Neutrophil (primary cell): ENCODE data around the gene SH3BGRL2.
"Not testable (repeated sequence)": the region's sequence is repeated elsewhere in the genome, so short reads cannot be mapped to it uniquely, and the experiment has no call there.

ENCODE experiments used
- H3K27ac ChIP-seq: fragments of 200-600 bp; sonication (generic); 2 replicates; pipeline ENCODE4 v1.5.1; 2016; ENCODE audit warnings: mild to moderate bottlenecking, moderate library complexity
- H3K27me3 ChIP-seq: fragments of 200-600 bp; sonication (generic); 2 replicates; pipeline ENCODE4 v1.6.0; 2016; ENCODE audit warnings: mild to moderate bottlenecking
- H3K36me3 ChIP-seq: fragments of 200-600 bp; sonication (generic); 2 replicates; pipeline ENCODE4 v1.5.1; 2017
- H3K4me1 ChIP-seq, 2 experiments: fragments of 200-600 bp in 1 of 2; sonication (generic) in 1 of 2; 1 replicate in 1 of 2; 2 replicates in 1 of 2; pipeline versions ENCODE4 v1.5.1 to v1.6.1; 2013 to 2016; ENCODE audit warnings: low read depth in 1 of 2, low read length in 1 of 2, mild to moderate bottlenecking in 1 of 2, moderate library complexity in 1 of 2; ENCODE audit not compliant: control insufficient read depth in 1 of 2, insufficient read depth in 1 of 2
- H3K4me3 ChIP-seq, 2 experiments: fragments of 200-600 bp in 1 of 2; sonication (generic) in 1 of 2; 1 replicate in 1 of 2; 2 replicates in 1 of 2; pipeline ENCODE4 v1.5.1; 2013 to 2016; ENCODE audit warnings: low read depth in 1 of 2, low read length in 1 of 2, mild to moderate bottlenecking in 1 of 2, moderate library complexity in 1 of 2
- H3K9me3 ChIP-seq: fragments of 200-600 bp; sonication (generic); 2 replicates; pipeline ENCODE4 v1.5.1; 2016
- CTCF ChIP-seq: fragments of 200-600 bp; sonication (generic); IDR thresholded peaks from 2 replicates; pipeline ENCODE4 v1.5.1; 2016; ENCODE audit warnings: antibody characterized with exemption

The SH3BGRL2 gene

DNA sequence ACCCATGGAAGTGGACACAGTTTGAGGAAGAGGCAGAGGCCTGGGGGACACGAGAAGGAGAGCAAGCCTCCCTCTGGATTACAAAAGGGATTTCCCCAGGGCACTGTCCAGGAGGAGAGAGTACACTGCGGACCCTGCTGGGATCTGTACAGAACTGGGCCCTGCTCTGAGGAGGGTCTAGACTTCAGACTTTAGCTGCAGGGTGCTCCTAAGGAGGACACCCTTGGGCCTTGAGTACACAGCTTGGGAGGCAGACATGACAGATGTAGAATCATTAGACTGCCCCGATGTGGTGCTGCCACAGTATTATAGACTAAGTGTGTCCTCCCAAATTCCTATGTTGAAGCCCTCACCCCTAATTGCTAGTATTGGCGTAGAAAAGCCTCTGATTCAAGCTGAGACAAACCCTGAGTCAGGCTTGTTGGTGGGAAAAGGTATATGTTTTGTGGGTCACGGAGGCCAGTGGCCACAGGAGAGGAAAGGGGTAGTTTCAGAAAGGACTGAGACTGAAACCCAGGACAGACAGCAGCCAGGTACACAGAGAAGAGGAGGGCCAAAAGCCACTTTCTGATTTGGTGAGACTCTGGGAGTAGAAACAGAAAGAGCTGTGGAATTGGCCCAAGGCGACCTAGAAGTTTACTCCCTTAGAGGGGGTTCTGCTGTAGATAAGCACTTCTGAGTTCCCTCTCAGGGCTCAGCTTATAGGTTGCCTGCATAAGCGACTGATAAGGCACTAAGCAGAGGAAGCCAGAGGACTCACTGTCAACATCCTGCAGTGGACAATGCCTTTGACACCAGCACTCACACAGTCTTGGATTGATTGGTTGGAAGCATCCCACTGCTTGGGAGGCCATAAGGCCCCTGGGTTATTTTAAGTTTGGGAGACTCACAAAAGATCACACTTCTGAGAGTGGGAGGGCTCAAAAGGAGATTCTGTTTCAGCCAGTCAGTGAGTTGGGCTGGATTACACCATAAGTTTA lies 16.5 kb upstream of the SH3BGRL2 start:
- Histone ChIP-seq H3K4me3 (no peak overlapping the region), H3K9me3 (no peaks in the 10 kb centered on the region), H3K27me3 (no peaks in the 10 kb centered on the region), H3K36me3 (no peaks in the 10 kb centered on the region), H3K27ac (no peak overlapping the region), H3K4me1 (no peaks in the 10 kb centered on the region)
- TF ChIP-seq CTCF = no peak

GRCh38 chr6:79617518-79617941 lies 13.6 kb upstream of the SH3BGRL2 start:
- Histone ChIP-seq H3K9me3 (no peaks in the 10 kb centered on the region), H3K4me1 (no peaks in the 10 kb centered on the region), H3K4me3 (no peak overlapping the region), H3K36me3 (no peaks in the 10 kb centered on the region), H3K27ac (no peak overlapping the region), H3K27me3 (no peaks in the 10 kb centered on the region)
- TF ChIP-seq CTCF = no peak

DNA sequence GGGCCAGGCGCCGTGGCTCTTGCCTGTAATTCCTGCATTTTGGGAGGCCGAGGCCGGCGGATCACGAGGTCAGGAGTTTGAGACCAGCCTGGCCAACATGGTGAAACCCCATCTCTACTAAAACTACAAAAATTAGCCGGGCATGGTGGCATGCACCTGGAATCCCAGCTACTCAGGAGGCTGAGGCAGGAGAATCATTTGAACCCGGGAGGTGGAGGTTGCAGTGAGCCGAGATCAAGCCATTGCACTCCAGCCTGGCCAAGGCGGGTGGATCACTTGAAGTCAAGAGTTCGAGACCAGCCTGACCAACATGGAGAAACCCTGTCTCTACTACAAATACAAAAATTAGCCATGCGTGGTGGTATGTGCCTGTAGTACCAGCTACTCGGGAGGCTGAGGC lies 12.7 kb upstream of the SH3BGRL2 start:
- H3K4me1 ChIP-seq, H3K27me3 ChIP-seq, H3K27ac ChIP-seq: not testable (repeated sequence)

DNA sequence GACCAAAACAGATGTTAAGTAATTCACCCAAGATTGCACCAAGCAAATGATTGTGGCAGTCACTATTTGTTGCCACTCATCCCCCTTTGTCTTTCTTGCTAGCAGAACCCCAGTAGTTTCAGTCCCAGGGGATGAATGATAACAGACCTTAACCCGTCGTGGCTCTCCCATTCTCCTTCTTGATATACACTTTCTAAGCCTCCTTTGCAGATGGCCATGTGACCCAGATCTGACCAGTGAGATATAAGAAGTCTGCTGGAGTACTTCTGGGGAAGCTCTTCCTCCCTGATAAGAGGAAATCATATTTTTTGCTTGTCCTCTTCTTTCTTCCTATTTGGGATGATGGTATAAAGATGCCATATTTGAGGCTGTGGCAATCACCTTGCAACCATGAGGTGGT lies 9.6 kb upstream of the SH3BGRL2 start:
- Histone ChIP-seq H3K27me3 (no peaks in the 10 kb centered on the region), H3K4me3 (no peak overlapping the region), H3K36me3 (no peaks in the 10 kb centered on the region), H3K4me1 (no peaks in the 10 kb centered on the region), H3K9me3 (no peaks in the 10 kb centered on the region), H3K27ac (no peak overlapping the region)
- TF ChIP-seq CTCF = no peak

More for the DNA sequence above, 12.7 kb upstream of the SH3BGRL2 start:
- not testable (repeated sequence) for H3K36me3 ChIP-seq, H3K9me3 ChIP-seq, H3K4me3 ChIP-seq

DNA sequence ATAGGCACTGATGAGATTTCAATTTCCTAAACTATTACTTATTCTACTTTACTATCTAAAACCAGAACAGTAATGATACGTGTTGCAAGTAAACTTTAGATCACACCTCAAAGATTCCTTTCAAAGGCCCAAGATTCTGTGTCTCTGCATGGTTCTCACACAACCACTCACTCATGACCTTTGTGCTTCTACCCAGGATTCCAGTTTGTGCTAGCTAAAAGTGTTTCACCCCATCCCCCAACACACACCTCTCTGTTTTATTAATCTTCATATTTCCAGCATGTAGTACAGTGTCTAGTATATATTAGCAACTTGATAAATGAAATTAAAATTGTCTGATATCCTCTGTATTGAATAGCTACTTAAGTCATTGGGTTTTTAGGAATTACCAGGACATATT lies 8.8 kb upstream of the SH3BGRL2 start:
- Histone ChIP-seq H3K4me1 (no peaks in the 10 kb centered on the region), H3K36me3 (no peaks in the 10 kb centered on the region), H3K27ac (no peak overlapping the region), H3K27me3 (no peaks in the 10 kb centered on the region), H3K9me3 (no peaks in the 10 kb centered on the region), H3K4me3 (no peak overlapping the region)
- no peak for TF ChIP-seq CTCF

GRCh38 chr6:79623106-79623505 lies 8.0 kb upstream of the SH3BGRL2 start:
- no peak for TF ChIP-seq CTCF
- Histone ChIP-seq H3K9me3 (no peaks in the 10 kb centered on the region), H3K27me3 (peaks cover under 1% of the 10 kb centered on the region), H3K4me1 (no peaks in the 10 kb centered on the region), H3K27ac (no peak overlapping the region), H3K36me3 (no peaks in the 10 kb centered on the region), H3K4me3 (no peak overlapping the region)
